NCI-H345 treated with DMSO at 0.1 percent for 48 hours (cell line): ENCODE results near the gene RTRAF.

Experiments
- DNase-seq: peaks from one replicate; lab custom pipeline; 2025; ENCODE audit not compliant: unreplicated experiment; lab: John Stamatoyannopoulos, UW

Gene RTRAF

GRCh38 chr14:52048641-52049204 lies 59.4 kb downstream of the RTRAF start:
- no peak for DNase-seq

GRCh38 chr14:52049271-52049670 lies 59.9 kb downstream of the RTRAF start:
- no peak for DNase-seq

DNA sequence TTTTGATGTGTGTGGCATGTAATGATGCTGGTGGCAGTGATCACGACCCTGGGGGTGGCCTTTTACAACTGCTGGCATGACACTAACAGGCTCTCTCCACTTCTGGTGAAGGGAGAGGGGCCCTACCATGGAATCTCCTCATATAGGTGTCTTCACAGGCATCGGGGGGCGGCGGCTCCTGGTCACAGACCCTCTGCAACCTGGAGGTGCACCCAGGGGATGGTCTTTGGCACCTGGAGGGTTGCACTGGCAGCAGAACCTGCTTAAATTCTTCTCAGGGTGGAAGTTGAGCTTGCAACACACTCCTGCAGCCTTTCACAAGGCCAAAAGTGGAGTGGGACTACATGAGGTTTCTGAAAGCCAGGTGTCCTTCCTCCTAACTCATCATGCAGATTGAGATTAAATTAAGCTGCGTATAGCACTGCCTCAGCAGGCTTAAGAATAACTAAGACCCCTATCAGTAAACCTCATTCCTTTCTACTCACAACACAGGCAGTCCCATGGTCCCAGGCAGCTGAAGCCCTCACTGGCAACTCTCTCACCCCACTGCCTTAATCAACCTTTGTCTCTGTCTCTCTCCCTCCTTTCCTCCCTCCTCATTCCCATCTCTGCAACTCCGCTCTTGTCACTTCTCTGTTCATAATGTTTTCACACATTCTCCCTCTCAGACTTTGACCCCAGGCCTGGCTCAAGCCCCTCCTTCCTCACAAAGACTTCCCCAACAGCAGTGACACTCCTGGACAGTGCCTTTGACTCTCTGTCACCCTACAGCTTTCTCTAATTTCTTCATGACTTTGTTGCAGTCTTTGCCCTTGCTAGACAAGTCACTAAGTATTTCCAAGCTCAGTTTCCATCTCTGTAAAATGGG lies 60.6 kb downstream of the RTRAF start:
- DNase-seq, result no peak

- DNase-seq, result no peak
Observed at GRCh38 chr14:52051251-52051650, 61.9 kb downstream of the RTRAF start.

- DNase-seq, result no peak
Observed at GRCh38 chr14:52051871-52052270, 62.5 kb downstream of the RTRAF start.

- no peak for DNase-seq
Observed at GRCh38 chr14:52052288-52052943, 63.1 kb downstream of the RTRAF start.

DNA sequence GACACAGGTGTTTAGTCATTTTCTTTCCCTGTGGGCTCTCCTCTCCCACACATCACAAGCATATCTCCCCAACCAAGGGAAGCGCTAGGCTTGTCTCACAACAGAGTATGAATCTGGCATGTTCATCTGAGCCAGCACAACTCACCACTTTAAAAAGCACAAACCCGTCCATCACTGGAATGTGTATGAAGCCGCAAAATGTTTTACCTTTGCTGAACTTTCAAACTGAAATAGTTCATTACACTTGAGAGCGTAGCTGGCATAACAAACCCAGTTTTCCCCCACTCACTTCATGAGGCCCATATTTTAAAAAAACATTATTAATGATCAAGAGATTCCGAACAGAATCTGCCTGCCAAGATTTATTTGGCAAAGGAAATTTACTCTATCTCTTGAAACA lies 63.7 kb downstream of the RTRAF start:
- DNase-seq, result no peak

DNA sequence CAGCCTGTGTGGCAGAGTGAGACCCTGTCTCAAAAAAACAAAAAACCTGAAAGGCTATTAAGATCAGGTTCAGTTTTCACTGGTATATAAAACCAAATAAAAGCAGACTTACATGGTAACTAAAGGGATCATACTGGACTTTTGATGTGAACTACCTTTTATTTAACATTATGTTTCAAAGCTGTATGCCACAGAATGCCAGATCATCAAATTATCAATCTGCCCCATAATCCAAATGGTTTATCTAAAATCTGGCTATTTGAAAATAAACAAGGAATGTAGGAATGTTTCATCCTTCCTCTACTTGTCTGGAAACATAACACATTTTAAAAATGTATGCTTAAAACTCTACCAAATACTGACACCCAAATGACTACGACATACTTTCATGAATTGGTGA lies 65.3 kb downstream of the RTRAF start:
- DNase-seq, result no peak

GRCh38 chr14:52055167-52055566 lies 65.8 kb downstream of the RTRAF start:
- no peak for DNase-seq

DNA sequence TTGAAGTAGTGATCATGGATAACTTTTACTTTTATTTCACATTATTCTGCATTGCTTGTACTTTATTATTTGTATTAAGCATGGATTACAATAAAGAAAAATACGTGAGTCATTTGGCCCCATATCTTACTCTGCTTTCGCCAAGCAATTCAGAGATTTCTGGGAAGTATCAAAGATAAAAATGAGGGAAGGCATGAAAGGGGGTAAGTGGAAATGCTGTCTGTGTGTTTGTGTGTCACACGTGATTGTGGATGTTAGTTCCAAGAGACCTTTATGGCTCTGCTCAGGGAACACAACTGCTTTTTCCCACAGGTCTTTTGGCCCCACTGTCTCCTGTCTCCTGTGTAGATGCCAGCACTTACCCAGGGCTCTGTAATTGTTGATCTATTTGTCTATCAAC lies 69.0 kb downstream of the RTRAF start:
- DNase-seq, result no peak

- DNase-seq, result no peak
Observed at GRCh38 chr14:52059649-52060048, 70.3 kb downstream of the RTRAF start.

DNA sequence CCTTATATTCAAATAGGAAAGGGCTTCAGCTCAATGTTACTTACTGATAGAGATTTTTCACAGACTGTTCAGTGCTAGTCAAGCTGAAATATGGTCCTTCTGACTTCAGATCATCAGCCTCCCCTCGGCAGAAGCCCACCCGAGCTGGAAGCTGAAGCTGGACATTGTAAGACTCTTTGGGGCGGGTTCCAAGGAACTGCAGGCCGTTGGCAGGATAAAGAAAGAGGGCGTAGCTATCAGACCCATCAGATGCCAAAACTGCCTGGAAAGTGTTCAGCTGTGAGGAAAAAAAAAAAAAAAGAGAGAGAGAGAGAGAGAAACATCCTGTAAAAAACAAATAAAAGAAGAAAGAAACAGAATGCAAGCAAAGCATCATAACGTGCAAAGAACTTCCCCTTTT lies 70.7 kb downstream of the RTRAF start:
- no peak for DNase-seq
